ENCODE data around the gene GPN3.
"Not testable (repeated sequence)": the region's sequence is repeated elsewhere in the genome, so short reads cannot be mapped to it uniquely, and the experiment has no call there.

GPN3 gene

GRCh38 chr12:110436231-110436630 lies 31.8 kb downstream of the GPN3 start:
- no peak for DNase-seq

- DNase-seq: peak; percentile 56
These were observed 36.0 kb downstream of the GPN3 start for GRCh38 chr12:110431957-110432587.

GRCh38 chr12:110429676-110430075 lies 38.4 kb downstream of the GPN3 start:
- not testable (repeated sequence) for DNase-seq

GRCh38 chr12:110426406-110426805 lies 41.7 kb downstream of the GPN3 start:
- no peak for DNase-seq

GRCh38 chr12:110424237-110424636 lies 43.8 kb downstream of the GPN3 start:
- DNase-seq: no peak

- DNase-seq: no peak
These were observed 46.4 kb downstream of the GPN3 start for GRCh38 chr12:110421701-110422100.

GRCh38 chr12:110421159-110421661 lies 46.8 kb downstream of the GPN3 start:
- DNase-seq: no peak

- DNase-seq: not testable (repeated sequence)
These were observed 47.4 kb downstream of the GPN3 start for GRCh38 chr12:110420644-110421043.

- not testable (repeated sequence) for DNase-seq
These were observed 50.9 kb downstream of the GPN3 start for GRCh38 chr12:110417113-110417512.

GRCh38 chr12:110410086-110410485 lies 58.0 kb downstream of the GPN3 start:
- not testable (repeated sequence) for DNase-seq

GRCh38 chr12:110405126-110405662 lies 62.9 kb downstream of the GPN3 start:
- not testable (repeated sequence) for DNase-seq

- DNase-seq: peak; percentile 89
These were observed 63.9 kb downstream of the GPN3 start for GRCh38 chr12:110403976-110404682.

GRCh38 chr12:110403146-110403975 lies 64.7 kb downstream of the GPN3 start, which contains the start of gene ANAPC7:
TSS of gene ANAPC7 (minus strand) at chr12:110403708. CDS start at chr12:110403627, 81 bp downstream.
- peak; percentile 92 for DNase-seq
